NCI-H2227 (cell line): ENCODE results near the gene FGR.

ENCODE experiments used
- DNase-seq: peaks from one replicate; lab custom pipeline; 2025; ENCODE audit not compliant: unreplicated experiment; lab: John Stamatoyannopoulos, UW

Gene FGR

GRCh38 chr1:27569506-27570291, 65.3 kb downstream of the FGR start:
- no peak for DNase-seq

GRCh38 chr1:27569088-27569460, 65.9 kb downstream of the FGR start:
- DNase-seq, result no peak

GRCh38 chr1:27568300-27569087, 66.5 kb downstream of the FGR start:
- peak; percentile 96 for DNase-seq

DNA sequence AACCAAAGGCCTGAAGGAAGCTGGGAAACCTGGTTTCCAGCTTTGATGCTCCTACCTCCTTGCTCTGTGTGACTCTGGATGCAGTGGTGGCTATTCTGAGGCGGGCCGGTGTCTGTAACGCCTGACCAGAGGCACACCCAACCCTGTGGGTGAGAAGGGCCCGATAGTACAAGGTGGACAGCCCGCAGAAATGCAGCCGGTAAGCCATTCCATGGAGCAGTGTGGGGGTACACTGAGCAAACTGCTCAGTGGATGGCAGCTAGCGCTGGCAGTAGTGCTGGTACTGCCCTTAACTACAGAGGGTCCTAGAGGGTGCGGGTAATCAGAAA, 67.0 kb downstream of the FGR start:
- DNase-seq, result no peak

DNA sequence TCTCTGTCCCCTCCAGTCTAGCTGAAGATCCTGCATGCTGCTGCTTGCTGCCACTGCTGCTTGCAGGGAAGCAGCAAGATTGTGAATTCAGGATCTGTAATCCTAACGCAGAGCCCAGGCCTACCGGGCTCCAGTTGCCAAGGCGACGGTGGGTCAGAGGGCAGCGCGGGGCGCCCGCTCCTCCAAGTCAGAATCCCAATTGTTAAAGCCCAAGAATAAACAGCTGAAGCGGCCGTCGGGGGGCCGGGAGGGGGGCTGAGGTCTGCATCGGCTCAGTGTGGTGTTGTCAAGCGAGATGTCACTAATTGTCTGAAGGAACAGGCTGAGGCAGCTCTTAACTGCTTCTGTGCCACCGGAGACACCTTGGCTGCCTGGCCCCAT, 67.8 kb downstream of the FGR start:
- DNase-seq, result peak; percentile 80

DNA sequence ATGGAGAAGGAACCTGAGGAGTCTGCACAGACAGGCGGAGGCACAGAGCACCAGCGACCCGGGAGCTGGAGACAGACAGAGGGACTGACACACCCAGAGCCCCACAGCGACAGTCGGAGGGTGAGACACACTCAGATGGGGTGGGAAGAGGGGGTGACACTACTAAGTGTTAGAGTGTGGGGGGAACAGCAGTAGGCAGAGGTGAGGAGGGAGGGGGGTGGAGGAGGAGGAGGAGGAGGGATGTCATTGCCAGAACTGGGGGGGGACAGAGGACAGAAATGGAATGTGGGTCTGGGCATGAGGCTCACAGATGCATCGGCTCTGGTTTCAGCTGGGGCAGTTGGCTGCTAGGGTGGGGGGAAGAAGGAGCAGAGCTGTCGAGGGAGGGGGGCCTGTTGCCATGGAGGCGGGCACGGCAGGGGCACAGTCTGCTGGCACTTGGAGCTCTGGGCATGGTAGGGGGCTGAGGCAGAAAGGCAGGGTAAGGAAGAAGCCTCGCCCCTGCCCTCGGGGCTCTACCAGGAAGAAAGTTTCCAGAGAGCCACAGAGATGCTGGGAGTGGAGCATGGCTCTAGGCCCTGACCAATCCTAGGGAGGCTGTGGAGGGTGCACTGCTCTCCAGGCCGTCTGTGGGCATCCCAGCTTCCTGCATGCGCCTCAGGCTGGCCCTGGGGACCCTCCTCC, 68.4 kb downstream of the FGR start:
- DNase-seq, result no peak

- no peak for DNase-seq
Observed at GRCh38 chr1:27564710-27565649, 70.0 kb downstream of the FGR start.

DNA sequence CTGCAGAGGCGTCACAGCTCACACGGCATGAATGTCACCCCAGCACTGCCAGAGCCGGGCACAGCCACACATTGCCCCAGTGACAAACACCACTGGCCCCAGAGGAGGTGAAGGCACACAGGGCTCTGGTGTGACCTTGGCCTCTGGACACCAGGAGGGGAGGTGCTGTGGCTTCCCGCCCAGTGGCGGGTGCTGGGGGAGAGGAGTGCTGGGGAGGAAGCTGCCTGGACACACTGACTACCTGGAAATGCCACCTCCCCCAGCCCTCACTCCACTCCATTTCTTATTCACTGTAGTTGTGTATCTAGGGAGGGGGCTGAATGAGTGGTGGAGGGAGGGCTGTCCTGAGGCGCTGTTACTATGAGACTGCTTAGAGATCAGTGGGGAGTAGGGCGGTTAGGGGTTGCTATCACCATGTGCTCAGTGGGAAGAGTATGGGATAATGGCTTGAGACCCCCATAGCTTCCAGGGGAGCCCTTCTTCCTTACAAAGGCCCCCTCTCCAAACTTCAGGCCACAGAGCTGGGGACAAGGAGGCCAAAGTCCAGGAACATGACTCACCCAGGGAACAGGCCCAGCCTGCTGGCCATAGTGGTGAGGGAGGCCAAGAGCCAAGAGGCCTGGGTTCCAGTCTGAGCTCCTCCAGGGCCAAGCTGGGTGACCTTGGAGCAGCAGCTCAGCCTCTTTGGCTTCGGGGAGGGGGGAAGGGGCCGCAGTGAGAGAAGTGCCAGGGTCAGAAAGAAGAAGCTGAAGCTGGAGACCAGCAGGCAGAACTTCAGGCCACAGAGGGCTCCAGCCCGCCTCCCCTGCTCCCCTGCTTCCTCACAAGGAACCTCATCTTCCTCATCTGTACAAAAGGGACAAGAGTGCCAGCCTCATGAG, 71.2 kb downstream of the FGR start:
- DNase-seq, result no peak

DNA sequence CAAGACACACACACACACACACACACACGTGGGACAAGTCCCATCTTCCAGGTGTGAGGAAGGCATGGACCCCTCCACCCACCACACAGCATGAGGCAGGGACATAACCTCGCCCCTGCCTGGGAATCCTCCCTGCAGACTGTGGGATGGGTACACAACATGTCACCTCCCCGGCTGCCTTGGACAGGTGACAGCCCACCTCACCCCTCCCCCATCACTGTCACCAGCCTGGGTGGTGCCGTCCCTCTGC, 71.7 kb downstream of the FGR start:
- no peak for DNase-seq

DNA sequence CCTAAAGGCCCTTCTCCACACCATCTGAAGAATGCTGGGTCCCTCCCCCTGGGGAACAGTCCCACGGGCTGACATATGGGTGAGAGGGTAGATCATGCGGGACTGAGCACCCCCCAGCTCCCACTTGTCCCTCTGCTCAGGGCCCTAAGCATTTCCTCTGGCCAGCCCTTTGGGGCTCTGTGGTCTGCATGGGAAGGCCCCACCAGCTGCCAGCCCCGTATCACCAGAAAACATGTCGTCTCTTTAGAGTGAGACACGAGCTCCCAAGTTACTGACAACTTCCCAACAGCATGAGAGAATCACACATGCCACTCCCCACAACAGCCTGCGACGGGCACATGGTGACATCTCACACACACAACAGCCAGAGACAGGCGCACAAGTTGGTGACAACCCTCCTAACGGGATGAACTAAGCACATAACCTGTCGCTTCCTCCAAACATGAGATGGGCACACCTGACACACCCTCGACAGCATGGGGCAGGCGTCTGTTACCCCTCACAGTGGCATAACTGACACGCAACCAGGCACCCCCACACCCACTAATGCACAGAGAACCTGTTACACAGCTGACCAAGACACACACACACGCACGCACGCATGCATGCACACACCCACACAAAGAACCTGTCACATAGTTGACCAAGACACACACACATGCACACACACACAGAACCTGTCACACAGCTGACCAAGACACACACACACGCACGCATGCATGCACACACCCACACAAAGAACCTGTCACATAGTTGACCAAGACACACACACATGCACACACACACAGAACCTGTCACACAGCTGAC, 72.2 kb downstream of the FGR start:
- no peak for DNase-seq
